HK-2 (cell line): ENCODE data around the gene RELA.

Experiments
- DNase-seq: peaks from one replicate; pipeline ENCODE4 v3.0.0-alpha.2; 2018; ENCODE audit not compliant: unreplicated experiment

The RELA gene

GRCh38 chr11:65613091-65613928 is 49.4 kb downstream of the RELA start:
- no peak for DNase-seq

GRCh38 chr11:65612691-65613090 is 50.0 kb downstream of the RELA start:
- no peak for DNase-seq

- DNase-seq = no peak
These were observed 50.7 kb downstream of the RELA start for GRCh38 chr11:65611758-65612603.

GRCh38 chr11:65611028-65611757 is 51.5 kb downstream of the RELA start:
- no peak for DNase-seq

GRCh38 chr11:65610404-65610803 is 52.3 kb downstream of the RELA start:
- DNase-seq = no peak

- no peak for DNase-seq
These were observed 53.1 kb downstream of the RELA start for GRCh38 chr11:65609665-65610064.

GRCh38 chr11:65609229-65609628 is 53.5 kb downstream of the RELA start:
- no peak for DNase-seq

GRCh38 chr11:65607614-65608426 is 54.9 kb downstream of the RELA start:
- DNase-seq = no peak

GRCh38 chr11:65606876-65607613 is 55.7 kb downstream of the RELA start:
- no peak for DNase-seq

- no peak for DNase-seq
These were observed 58.5 kb downstream of the RELA start for GRCh38 chr11:65604258-65604657.
